ENCODE data around the gene NTN4.
"Not testable (repeated sequence)": the region's sequence is repeated elsewhere in the genome, so short reads cannot be mapped to it uniquely, and the experiment has no call there.

Gene NTN4

GRCh38 chr12:95790033-95790916, at the start of gene NTN4:
TSS of gene NTN4 (minus strand) at chr12:95790764. CDS start at chr12:95790309, 455 bp downstream.
- DNase-seq (ENCODE audit: low read depth in 3 of 3), result no peak

GRCh38 chr12:95838125-95838524, 47.6 kb upstream of the NTN4 start:
- no peak for DNase-seq (ENCODE audit: low read depth in 3 of 3)

- DNase-seq (ENCODE audit: low read depth in 3 of 3), result no peak
These were observed 46.9 kb upstream of the NTN4 start for GRCh38 chr12:95837240-95838038.

- no peak for DNase-seq (ENCODE audit: low read depth in 3 of 3)
These were observed 46.2 kb upstream of the NTN4 start for GRCh38 chr12:95836630-95837239.

GRCh38 chr12:95836185-95836609, 45.6 kb upstream of the NTN4 start:
- no peak for DNase-seq (ENCODE audit: low read depth in 3 of 3)

GRCh38 chr12:95834572-95834971, 44.0 kb upstream of the NTN4 start:
- DNase-seq (ENCODE audit: low read depth in 3 of 3), result no peak

- DNase-seq (ENCODE audit: low read depth in 3 of 3), result no peak
These were observed 39.9 kb upstream of the NTN4 start for GRCh38 chr12:95830335-95831089.

GRCh38 chr12:95829395-95829794, 38.8 kb upstream of the NTN4 start:
- no peak for DNase-seq (ENCODE audit: low read depth in 3 of 3)

GRCh38 chr12:95820096-95820703, 29.6 kb upstream of the NTN4 start:
- no peak for DNase-seq (ENCODE audit: low read depth in 3 of 3)

- DNase-seq (ENCODE audit: low read depth in 3 of 3), result no peak
These were observed 25.2 kb upstream of the NTN4 start for GRCh38 chr12:95815632-95816212.

- DNase-seq (ENCODE audit: low read depth in 3 of 3), result not testable (repeated sequence)
These were observed 21.6 kb upstream of the NTN4 start for GRCh38 chr12:95812155-95812554.

GRCh38 chr12:95810411-95810810, 19.8 kb upstream of the NTN4 start:
- no peak for DNase-seq (ENCODE audit: low read depth in 3 of 3)

- no peak for DNase-seq (ENCODE audit: low read depth in 3 of 3)
These were observed 18.6 kb upstream of the NTN4 start for GRCh38 chr12:95809000-95809680.

- DNase-seq (ENCODE audit: low read depth in 3 of 3), result no peak
These were observed 17.6 kb upstream of the NTN4 start for GRCh38 chr12:95808146-95808545.

GRCh38 chr12:95805864-95806671, 15.5 kb upstream of the NTN4 start:
- DNase-seq (ENCODE audit: low read depth in 3 of 3), result no peak

GRCh38 chr12:95804291-95804690, 13.7 kb upstream of the NTN4 start:
- no peak for DNase-seq (ENCODE audit: low read depth in 3 of 3)

- DNase-seq (ENCODE audit: low read depth in 3 of 3), result no peak
These were observed 13.3 kb upstream of the NTN4 start for GRCh38 chr12:95803817-95804216.

GRCh38 chr12:95802482-95803270, 12.1 kb upstream of the NTN4 start:
- no peak for DNase-seq (ENCODE audit: low read depth in 3 of 3)

- DNase-seq (ENCODE audit: low read depth in 3 of 3), result no peak
These were observed 6.4 kb upstream of the NTN4 start for GRCh38 chr12:95796982-95797289.

Measured in stimulated activated CD4-positive, alpha-beta T cell treated with anti-CD3 and anti-CD28 coated beads, TNF-alpha, amount 100 ng/mL, for 24 hours (primary cell).